Memory B cell (primary cell): ENCODE data around the gene MS4A4E.
"Not testable (repeated sequence)": the region's sequence is repeated elsewhere in the genome, so short reads cannot be mapped to it uniquely, and the experiment has no call there.

Source experiments
- ATAC-seq: fragments of 150-1000 bp; cut with Tn5 transposase; 2 replicates; pipeline ENCODE4 v1.10.0; 2021; ENCODE audit warnings: low read depth, mild to moderate bottlenecking, moderate library complexity
- DNase-seq, 2 donors: peaks; one replicate each; pipeline ENCODE4 v3.0.0; 2022; ENCODE audit warnings: low spot score in 2 of 2
- H3K27ac Mint-ChIP-seq: one replicate; pipeline ENCODE4 v1.8.0; 2022; ENCODE audit warnings: mild to moderate bottlenecking, moderate library complexity, mixed read lengths
- H3K27me3 Mint-ChIP-seq: one replicate; pipeline ENCODE4 v1.8.0; 2022; ENCODE audit warnings: mixed read lengths
- H3K36me3 Mint-ChIP-seq: one replicate; pipeline ENCODE4 v1.8.0; 2022; ENCODE audit warnings: mild to moderate bottlenecking, mixed read lengths
- H3K4me1 Mint-ChIP-seq: one replicate; pipeline ENCODE4 v1.8.0; 2022; ENCODE audit warnings: mixed read lengths
- H3K4me3 Mint-ChIP-seq: one replicate; pipeline ENCODE4 v1.8.0; 2022; ENCODE audit warnings: mild to moderate bottlenecking, moderate library complexity, mixed read lengths
- H3K9me3 Mint-ChIP-seq: one replicate; pipeline ENCODE4 v1.8.0; 2022; ENCODE audit warnings: mixed read lengths

The MS4A4E gene

DNA sequence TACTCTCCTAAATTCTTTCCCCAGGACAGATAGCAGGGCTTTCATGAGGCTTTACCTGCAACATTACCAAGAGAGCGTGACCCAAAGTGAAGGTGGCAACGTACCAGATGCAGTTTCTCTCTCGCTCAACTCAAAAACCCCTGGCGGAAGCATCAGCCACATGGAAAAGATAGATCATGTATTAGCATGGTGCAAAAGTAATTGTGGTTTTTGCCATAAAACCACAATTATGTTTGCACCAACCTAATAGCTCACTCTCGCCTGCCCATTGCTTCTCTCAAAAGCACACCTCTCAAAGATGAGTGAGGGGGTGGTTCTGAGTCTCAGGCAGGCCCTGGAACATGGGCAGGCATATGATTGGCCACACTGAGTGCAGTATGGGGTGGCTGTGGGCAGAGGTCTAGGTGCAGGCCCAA lies 67.1 kb downstream of the MS4A4E start:
- ATAC-seq (no peak), DNase-seq (no peak)
- Mint-ChIP-seq H3K9me3 (peaks cover 2% of the 10 kb centered on the region), H3K27me3 (peaks cover 8% of the 10 kb centered on the region), H3K36me3 (no peaks in the 10 kb centered on the region), H3K4me1 (no peaks in the 10 kb centered on the region), H3K4me3 (no peak overlapping the region), H3K27ac (no peak overlapping the region)

DNA sequence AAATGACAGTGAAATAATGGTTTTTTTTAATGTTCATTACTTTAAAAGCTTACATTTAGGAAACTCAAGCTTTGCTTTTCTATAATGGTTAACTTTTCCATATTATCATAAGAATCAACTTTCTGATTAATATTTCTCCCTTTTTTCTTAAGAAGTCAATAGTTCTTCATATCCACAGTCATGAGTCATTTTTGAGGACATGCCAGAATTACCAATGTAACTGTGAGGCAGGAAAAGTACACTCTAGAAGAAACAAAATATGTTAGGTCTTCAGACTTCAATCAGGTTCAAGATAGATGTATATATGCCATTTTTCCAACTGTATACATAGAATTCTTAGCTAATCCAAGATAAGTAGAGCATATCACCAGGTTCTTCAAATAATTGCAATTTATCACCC lies 70.9 kb downstream of the MS4A4E start:
- Mint-ChIP-seq H3K36me3 (peaks cover 1% of the 10 kb centered on the region), H3K4me3 (no peak overlapping the region), H3K9me3 (peaks cover 8% of the 10 kb centered on the region), H3K27ac (no peak overlapping the region), H3K27me3 (peaks cover 9% of the 10 kb centered on the region), H3K4me1 (no peaks in the 10 kb centered on the region)
- DNase-seq (no peak), ATAC-seq (no peak)

DNA sequence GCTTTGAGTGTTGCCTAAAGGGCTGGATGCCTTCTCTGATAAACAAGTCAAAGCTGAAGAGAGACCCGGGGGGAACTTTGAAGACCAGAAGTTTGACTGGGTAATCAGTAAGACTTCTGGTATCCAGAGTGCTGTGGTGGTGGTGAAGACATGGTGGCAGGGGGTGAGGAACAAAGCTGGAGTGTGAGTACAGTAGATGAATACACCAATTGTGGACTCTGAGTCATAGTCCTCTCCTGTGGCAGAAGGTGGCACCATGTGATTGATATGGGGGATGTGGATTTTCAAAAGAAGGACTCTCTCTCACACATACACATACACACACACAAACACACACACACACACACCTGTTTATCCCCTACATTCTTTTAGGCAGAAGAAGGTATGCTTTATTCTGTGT lies 72.4 kb downstream of the MS4A4E start:
- peaks cover 11% of the 10 kb centered on the region for H3K27me3 Mint-ChIP-seq
- H3K9me3 Mint-ChIP-seq: peaks cover 8% of the 10 kb centered on the region
- no peak overlapping the region for H3K4me3 Mint-ChIP-seq
- DNase-seq (no peak), ATAC-seq (no peak)
- no peaks in the 10 kb centered on the region for H3K4me1 Mint-ChIP-seq
- no peak overlapping the region for H3K27ac Mint-ChIP-seq
- peaks cover 1% of the 10 kb centered on the region for H3K36me3 Mint-ChIP-seq

DNA sequence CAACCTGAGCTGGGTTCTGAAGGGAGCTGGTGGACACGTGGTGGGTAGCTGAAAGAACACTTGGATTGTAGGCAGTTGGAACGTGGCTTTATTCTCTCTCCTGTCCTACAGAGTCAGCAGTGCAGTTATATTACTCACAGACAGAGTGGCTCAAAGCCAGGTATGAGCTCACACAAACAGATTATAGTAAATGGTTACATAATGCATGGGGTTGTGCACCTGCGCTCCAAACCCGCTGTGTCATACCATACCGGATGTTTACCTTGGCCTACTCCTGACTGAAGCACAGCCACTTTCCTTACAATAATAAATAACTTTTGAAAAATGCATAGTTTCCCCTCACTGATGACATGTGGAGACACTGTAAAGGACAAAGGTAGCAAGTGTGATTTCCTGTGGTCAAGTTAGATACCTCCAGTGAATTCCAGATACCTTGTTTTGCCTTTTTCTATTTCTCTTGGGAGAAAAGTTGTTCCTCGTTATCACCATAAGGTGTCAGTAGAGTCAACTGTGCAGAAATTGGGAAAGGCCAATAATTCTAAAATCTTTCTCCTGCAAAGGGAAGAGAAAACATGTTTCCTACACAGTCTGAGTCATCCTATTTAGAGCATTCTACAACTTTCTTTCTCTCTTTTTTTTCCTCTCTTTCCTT lies 73.5 kb downstream of the MS4A4E start:
- peaks cover 1% of the 10 kb centered on the region for H3K36me3 Mint-ChIP-seq
- no peaks in the 10 kb centered on the region for H3K4me1 Mint-ChIP-seq
- DNase-seq (no peak), ATAC-seq (no peak)
- no peak overlapping the region for H3K4me3 Mint-ChIP-seq
- no peak overlapping the region for H3K27ac Mint-ChIP-seq
- peaks cover 8% of the 10 kb centered on the region for H3K27me3 Mint-ChIP-seq
- H3K9me3 Mint-ChIP-seq: peaks cover 8% of the 10 kb centered on the region

DNA sequence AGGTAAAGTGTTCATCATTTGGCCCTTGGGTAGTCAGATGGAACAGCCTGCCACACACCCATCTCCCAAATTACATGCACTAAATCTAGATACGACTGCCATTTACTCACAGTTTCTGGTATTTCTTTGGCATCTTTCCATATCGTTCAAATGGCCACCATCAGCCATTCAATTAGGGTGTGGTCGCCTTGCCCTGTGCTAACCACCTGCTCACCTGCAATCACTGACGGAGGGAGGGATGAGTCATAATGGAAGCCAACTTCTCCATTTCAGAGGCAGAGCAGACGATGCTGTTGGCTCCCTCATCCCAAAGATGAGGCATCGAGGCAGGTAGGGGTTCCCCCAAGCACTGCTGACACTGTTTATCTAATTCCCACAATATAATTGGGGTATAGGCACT lies 74.6 kb downstream of the MS4A4E start:
- Mint-ChIP-seq H3K4me3 (no peak overlapping the region), H3K4me1 (no peaks in the 10 kb centered on the region), H3K36me3 (peaks cover 1% of the 10 kb centered on the region), H3K27me3 (peaks cover 8% of the 10 kb centered on the region), H3K27ac (no peak overlapping the region), H3K9me3 (peaks cover 8% of the 10 kb centered on the region)
- no peak for ATAC-seq
- DNase-seq: no peak

DNA sequence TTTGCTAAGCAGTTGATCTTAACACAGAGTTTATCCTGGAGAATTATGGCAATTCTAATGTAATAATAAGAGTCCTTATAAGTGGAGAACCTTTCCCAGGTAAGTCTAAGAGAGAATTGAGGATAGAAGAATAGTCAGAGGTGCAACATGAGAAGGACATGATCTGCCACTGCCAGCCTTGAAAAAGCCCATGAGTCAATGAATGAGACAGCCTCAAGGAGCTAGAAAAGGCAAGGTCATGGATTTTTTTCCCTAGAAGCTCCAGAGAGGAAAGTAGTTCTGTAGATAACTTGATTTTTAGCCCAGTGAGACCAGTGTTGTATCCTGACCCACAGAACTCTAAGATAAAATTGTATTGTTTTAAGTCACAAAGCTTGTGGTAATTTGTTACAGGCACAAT lies 77.0 kb downstream of the MS4A4E start:
- Mint-ChIP-seq H3K27me3 (peaks cover 8% of the 10 kb centered on the region), H3K36me3 (peaks cover 1% of the 10 kb centered on the region), H3K4me3 (no peak overlapping the region), H3K27ac (no peak overlapping the region), H3K9me3 (peaks cover 6% of the 10 kb centered on the region), H3K4me1 (no peaks in the 10 kb centered on the region)
- DNase-seq (no peak), ATAC-seq (no peak)

DNA sequence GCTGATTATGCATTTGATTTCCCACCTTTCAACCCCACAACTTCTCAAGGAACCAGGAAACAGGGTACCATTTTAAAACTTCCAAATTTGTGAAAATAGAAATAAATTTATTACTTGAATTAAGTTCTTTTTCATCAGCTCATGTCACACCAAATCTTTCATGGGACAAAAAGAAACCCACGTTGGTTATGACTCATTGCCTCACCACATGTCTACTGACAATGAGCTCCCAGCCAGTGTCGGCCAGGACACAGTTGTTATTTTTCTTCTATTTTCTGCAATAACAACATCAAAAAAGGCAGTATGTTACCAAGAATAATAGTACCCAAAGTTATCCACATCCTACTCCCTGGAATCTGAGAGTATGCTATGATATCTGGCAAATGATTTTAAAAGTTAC lies 77.4 kb downstream of the MS4A4E start:
- peaks cover 7% of the 10 kb centered on the region for H3K27me3 Mint-ChIP-seq
- no peak overlapping the region for H3K27ac Mint-ChIP-seq
- DNase-seq (no peak), ATAC-seq (no peak)
- no peaks in the 10 kb centered on the region for H3K4me1 Mint-ChIP-seq
- no peak overlapping the region for H3K4me3 Mint-ChIP-seq
- peaks cover 5% of the 10 kb centered on the region for H3K9me3 Mint-ChIP-seq
- peaks cover 1% of the 10 kb centered on the region for H3K36me3 Mint-ChIP-seq

DNA sequence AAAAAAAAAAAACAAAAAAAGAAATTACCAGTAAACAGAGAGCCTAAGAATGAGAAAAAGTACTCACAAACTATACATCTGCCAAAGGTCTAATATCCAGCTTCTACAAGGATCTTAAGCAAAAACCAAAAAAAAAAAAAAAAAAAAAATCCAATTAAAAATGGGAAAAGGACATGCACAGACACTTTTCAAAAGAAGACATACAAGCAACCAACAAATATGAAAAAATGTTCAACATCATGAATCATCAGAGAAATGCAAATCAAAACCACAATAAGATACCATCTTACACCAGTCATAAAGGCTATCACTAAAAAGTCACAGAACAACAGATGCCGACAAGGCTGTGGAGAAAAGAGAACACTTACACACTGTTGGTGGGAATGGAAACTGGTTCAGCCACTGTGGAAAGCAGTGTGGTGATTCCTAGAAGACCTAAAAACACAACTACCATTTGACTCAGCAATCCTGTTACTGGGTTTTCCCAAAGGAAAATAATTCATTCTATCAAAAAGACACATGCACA lies 78.3 kb downstream of the MS4A4E start:
- H3K4me3 Mint-ChIP-seq: no peak overlapping the region
- H3K9me3 Mint-ChIP-seq: no peaks in the 10 kb centered on the region
- DNase-seq (no peak), ATAC-seq (no peak)
- peaks cover 7% of the 10 kb centered on the region for H3K27me3 Mint-ChIP-seq
- no peaks in the 10 kb centered on the region for H3K4me1 Mint-ChIP-seq
- H3K36me3 Mint-ChIP-seq: peaks cover 1% of the 10 kb centered on the region
- no peak overlapping the region for H3K27ac Mint-ChIP-seq

DNA sequence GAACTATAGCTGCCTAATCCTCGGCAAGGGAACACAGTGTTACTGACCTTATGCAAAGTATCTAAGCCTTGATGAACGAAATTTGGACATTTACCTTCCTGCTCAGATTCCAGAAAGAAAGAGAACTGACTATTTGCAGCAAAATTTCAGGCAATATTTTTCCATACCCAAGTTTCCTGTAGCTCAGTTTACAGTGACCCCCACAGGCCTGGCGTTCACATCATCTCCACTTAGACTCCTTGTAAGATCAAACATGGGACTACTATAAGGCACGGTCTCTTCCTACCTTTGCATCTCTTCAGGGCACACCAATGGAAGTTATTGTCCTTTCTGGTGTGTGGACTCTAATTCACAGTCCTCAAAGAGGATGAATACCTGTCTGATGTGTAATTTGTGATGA lies 81.2 kb downstream of the MS4A4E start:
- Mint-ChIP-seq H3K4me1 (no peaks in the 10 kb centered on the region), H3K9me3 (no peaks in the 10 kb centered on the region), H3K36me3 (no peaks in the 10 kb centered on the region), H3K27ac (no peak overlapping the region), H3K27me3 (peaks cover 7% of the 10 kb centered on the region), H3K4me3 (no peak overlapping the region)
- no peak for ATAC-seq
- no peak for DNase-seq

DNA sequence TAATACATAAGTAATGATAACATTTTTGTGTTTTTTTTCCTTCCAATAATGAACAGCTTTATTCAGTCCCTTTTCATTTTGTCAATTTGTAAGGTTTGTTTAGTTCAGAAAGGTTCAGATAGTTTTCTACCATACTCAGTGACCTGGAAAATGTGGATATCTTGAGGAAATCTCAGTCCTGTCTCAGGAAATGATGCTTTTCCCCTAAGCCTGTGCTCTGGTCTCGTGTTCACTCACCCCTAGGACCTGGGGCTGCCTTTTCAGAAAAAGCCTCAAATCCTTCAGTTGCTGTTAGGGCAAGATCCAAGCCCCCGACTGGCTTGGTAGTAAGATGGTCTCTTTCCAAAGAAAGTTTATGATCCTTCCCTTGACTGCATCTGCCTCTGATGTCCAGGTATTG lies 81.8 kb downstream of the MS4A4E start:
- H3K27ac Mint-ChIP-seq: no peak overlapping the region
- no peak for DNase-seq
- no peaks in the 10 kb centered on the region for H3K4me1 Mint-ChIP-seq
- H3K9me3 Mint-ChIP-seq: peaks cover 1% of the 10 kb centered on the region
- H3K4me3 Mint-ChIP-seq: no peak overlapping the region
- H3K27me3 Mint-ChIP-seq: peaks cover 8% of the 10 kb centered on the region
- ATAC-seq: no peak
- H3K36me3 Mint-ChIP-seq: no peaks in the 10 kb centered on the region

DNA sequence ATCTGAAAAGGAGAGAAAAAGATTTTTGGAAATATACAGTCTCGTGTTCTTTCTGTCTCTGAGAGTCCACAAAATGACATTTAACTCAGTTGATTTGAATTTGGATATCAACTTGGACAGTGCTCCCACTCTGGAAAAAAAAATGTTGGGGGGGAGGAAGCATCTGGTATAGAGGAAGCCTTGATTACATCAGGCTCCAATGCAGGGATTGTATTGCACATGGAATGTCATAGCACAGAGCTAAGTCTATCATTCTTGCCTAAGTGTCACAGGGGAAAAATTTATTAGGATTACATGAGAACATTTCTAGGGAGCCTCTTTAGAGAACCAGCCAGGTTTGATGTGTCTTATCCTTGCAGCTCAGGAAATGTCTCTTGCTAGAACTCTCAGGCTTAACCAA lies 83.1 kb downstream of the MS4A4E start:
- ATAC-seq: no peak
- Mint-ChIP-seq H3K9me3 (peaks cover 2% of the 10 kb centered on the region), H3K4me3 (no peak overlapping the region), H3K27ac (no peak overlapping the region), H3K27me3 (peaks cover 7% of the 10 kb centered on the region), H3K4me1 (no peaks in the 10 kb centered on the region), H3K36me3 (no peaks in the 10 kb centered on the region)
- DNase-seq: no peak

DNA sequence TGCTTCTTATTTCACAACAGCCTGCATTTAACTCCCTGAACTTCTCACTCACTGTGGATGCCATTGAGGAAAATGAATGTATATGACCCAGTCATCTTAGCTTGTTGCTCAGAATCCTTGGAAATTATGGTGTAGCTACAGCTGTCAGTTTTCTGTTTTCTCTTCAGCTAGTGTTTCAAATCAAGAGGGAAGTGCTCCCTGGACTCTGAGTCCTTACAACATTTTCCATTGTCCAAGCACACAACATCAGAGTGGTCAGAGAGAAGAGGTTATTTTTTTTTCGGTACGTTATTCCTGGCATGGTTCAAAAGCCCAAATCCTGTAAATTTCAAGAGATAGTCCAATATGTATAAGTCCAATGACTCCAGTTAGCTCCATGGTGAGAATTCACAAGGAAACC lies 83.7 kb downstream of the MS4A4E start:
- Mint-ChIP-seq H3K4me3 (no peak overlapping the region), H3K27ac (no peak overlapping the region), H3K36me3 (no peaks in the 10 kb centered on the region), H3K9me3 (peaks cover 2% of the 10 kb centered on the region), H3K27me3 (peaks cover 7% of the 10 kb centered on the region), H3K4me1 (no peaks in the 10 kb centered on the region)
- ATAC-seq (no peak), DNase-seq (no peak)

DNA sequence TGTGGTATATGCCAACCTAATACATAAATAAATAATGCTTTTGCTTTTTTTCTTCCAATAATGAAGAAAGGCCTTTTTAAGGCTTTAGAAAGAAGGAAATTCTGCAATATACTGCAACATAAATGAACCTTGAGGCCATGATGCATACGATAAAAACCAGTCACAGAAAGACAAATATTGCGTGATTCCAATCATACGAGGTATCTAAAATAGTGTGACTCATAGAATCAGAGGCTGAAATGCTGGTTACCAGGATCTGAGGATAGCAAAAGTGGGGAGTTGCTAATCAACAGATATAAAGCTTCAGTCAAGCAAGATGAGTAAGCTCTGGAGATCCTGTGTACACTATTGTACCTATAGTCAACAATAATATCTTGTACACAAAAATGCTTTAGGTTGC lies 84.3 kb downstream of the MS4A4E start:
- ATAC-seq (no peak), DNase-seq (no peak)
- Mint-ChIP-seq H3K4me1 (no peaks in the 10 kb centered on the region), H3K9me3 (peaks cover 2% of the 10 kb centered on the region), H3K27ac (no peak overlapping the region), H3K4me3 (no peak overlapping the region), H3K27me3 (peaks cover 7% of the 10 kb centered on the region), H3K36me3 (no peaks in the 10 kb centered on the region)

DNA sequence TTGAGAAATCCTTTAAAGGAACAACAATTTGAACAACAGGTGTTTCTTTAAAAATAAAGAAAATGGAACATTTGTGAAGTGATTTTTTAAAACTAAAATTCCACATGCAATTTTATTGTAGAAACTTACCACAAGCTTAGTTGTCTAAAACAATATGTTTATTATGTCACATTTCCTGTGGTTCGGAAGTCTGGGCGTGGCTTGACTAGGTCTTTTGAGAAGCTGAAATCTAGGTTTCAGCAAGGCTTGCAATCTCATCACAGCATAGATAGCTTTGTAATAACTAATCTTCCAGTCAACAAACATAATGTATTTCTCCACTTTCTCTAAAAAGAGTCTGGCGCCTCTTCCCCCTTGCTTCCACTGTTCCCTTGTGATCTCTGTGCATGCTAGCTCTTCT lies 87.0 kb downstream of the MS4A4E start:
- no peak for ATAC-seq
- Mint-ChIP-seq H3K36me3 (no peaks in the 10 kb centered on the region), H3K4me1 (no peaks in the 10 kb centered on the region), H3K9me3 (peaks cover 8% of the 10 kb centered on the region), H3K27me3 (peaks cover 5% of the 10 kb centered on the region), H3K27ac (no peak overlapping the region), H3K4me3 (no peak overlapping the region)
- no peak for DNase-seq

DNA sequence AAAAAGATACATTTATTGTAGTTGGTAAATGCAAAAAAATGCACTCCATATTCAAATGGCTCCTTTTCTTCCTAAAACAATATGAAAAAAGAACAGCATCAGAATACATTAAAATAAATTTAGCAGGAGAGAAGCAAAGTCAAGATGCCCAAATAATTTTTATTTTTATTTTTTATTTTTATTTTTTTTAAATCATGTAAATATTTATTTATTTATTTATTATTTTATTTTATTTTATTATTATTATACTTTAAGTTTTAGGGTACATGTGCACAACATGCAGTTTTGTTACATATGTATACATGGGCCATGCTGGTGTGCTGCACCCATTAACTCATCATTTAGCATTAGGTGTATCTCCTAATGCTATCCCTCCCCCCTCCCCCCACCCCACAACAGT lies 90.2 kb downstream of the MS4A4E start:
- not testable (repeated sequence) for H3K27ac Mint-ChIP-seq, H3K36me3 Mint-ChIP-seq, DNase-seq, H3K9me3 Mint-ChIP-seq, H3K4me3 Mint-ChIP-seq, ATAC-seq, H3K27me3 Mint-ChIP-seq, H3K4me1 Mint-ChIP-seq
